ENCODE measurements around the gene F7.

Gene F7

GRCh38 chr13:113119822-113120189 lies 14.2 kb downstream of the F7 start:
- DNase-seq, result no peak

- no peak for DNase-seq
These were observed 14.9 kb downstream of the F7 start for GRCh38 chr13:113120300-113121182.

- no peak for DNase-seq
These were observed 15.8 kb downstream of the F7 start for GRCh38 chr13:113121183-113121927.

- no peak for DNase-seq
These were observed 16.4 kb downstream of the F7 start for GRCh38 chr13:113121928-113122471.

- DNase-seq, result no peak
These were observed 17.1 kb downstream of the F7 start, which contains the start of gene F10 for GRCh38 chr13:113122550-113123225. TSS of gene F10 (plus strand) at chr13:113122799. CDS start at chr13:113122856, 57 bp downstream.

- DNase-seq, result no peak
These were observed 17.9 kb downstream of the F7 start for GRCh38 chr13:113123226-113124201.

GRCh38 chr13:113124211-113124970 lies 18.8 kb downstream of the F7 start:
- DNase-seq, result no peak

GRCh38 chr13:113125506-113126264 lies 20.1 kb downstream of the F7 start:
- no peak for DNase-seq

GRCh38 chr13:113126265-113127150 lies 20.9 kb downstream of the F7 start:
- DNase-seq, result no peak

GRCh38 chr13:113129480-113129879 lies 23.9 kb downstream of the F7 start:
- no peak for DNase-seq

- no peak for DNase-seq
These were observed 24.5 kb downstream of the F7 start for GRCh38 chr13:113129921-113130750.

- no peak for DNase-seq
These were observed 29.7 kb downstream of the F7 start for GRCh38 chr13:113135281-113135760.

GRCh38 chr13:113137691-113138298 lies 32.2 kb downstream of the F7 start:
- DNase-seq, result no peak

GRCh38 chr13:113138792-113139551 lies 33.4 kb downstream of the F7 start:
- DNase-seq, result no peak

- DNase-seq, result no peak
These were observed 34.0 kb downstream of the F7 start for GRCh38 chr13:113139577-113139976.

- DNase-seq, result no peak
These were observed 35.3 kb downstream of the F7 start for GRCh38 chr13:113140677-113141600.

All from T-helper 9 cell (primary cell).